K562 treated with DMSO at 1 percent for 4 hours (cell line): ENCODE measurements around the gene PPP4C. TPM values are rescaled to one million over a fixed set of nuclear protein-coding genes. Genes with fewer than 3 reads are reported as not detected.

ENCODE experiments used
- total RNA-seq: library from RNA; unstranded; fragments of 300-600 nt; gene quantifications from 2 replicates; pipeline ENCODE4 v1.2.3, GENCODE V29; 2022; ENCODE audit not compliant: insufficient read depth

Gene PPP4C
- total RNA-seq, result 274 and 297 TPM in 2 replicates

GRCh38 chr16:30075503-30076275 is at the start of gene PPP4C:
TSS of gene PPP4C (plus strand) at chr16:30075994. CDS start at chr16:30076378, 384 bp downstream.

GRCh38 chr16:30030841-30031413 is 44.9 kb upstream of the PPP4C start, which contains the start of gene TLCD3B:
TSS of gene TLCD3B (minus strand) at chr16:30031271. CDS start at chr16:30030527, 744 bp downstream.

GRCh38 chr16:30065102-30065942 is 10.5 kb upstream of the PPP4C start, which contains the start of gene ALDOA:
TSS of gene ALDOA (plus strand) at chr16:30065760. CDS start at chr16:30066898, 1,138 bp downstream.

DNA sequence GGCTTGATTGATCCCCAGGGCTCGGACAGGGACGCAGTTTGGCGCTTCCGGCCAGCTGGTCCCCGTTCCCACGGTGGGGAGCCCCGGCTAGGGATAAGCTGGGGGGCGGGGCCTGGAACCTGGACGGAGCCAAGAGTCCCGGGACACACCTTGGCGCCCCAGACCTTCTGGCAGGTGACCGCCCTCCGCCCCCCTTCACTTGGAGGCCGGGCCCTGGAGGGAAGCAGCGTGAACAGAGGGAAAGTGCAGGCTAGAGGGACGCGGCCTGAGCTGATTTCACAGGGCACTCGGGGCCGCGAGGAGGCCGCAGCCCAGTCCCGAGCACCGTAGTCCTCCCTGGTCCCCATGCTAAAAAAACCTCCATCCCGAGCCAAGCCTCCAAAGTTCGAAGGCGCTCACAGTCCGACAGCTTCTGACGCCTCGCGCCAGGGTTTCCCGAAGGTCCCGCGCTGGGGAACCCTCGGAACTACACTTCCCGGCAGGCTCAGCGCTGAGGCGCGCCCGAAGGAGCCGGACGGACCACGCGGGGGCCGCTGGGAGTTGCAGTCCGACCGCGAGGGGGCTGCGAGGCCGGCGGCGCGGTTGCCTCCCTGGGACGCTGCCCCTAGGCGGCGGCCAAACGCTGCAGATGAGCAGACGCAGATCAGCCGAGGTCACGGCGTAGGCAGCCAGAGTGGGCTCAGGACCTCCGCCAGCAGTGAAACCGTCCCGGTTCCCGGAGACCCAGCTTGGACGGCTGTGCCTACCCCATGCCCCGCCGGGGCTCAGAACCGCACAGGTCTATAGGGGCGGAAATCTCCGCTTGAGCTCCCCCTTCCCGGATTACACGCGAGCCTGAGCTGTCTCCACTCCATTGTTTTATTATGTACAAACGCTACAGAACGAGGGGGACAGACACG is 15.9 kb downstream of the PPP4C start, which contains the start of gene TBX6:
TBX6 (minus strand) TSS at position 451 of the 899 bp plus-strand sequence. CDS start 731 bp downstream, outside the sequence.

GRCh38 chr16:30096105-30096861 is 20.5 kb downstream of the PPP4C start, which contains the start of gene YPEL3:
TSS of gene YPEL3 (minus strand) at chr16:30096213. CDS start at chr16:30095482, 731 bp downstream.

DNA sequence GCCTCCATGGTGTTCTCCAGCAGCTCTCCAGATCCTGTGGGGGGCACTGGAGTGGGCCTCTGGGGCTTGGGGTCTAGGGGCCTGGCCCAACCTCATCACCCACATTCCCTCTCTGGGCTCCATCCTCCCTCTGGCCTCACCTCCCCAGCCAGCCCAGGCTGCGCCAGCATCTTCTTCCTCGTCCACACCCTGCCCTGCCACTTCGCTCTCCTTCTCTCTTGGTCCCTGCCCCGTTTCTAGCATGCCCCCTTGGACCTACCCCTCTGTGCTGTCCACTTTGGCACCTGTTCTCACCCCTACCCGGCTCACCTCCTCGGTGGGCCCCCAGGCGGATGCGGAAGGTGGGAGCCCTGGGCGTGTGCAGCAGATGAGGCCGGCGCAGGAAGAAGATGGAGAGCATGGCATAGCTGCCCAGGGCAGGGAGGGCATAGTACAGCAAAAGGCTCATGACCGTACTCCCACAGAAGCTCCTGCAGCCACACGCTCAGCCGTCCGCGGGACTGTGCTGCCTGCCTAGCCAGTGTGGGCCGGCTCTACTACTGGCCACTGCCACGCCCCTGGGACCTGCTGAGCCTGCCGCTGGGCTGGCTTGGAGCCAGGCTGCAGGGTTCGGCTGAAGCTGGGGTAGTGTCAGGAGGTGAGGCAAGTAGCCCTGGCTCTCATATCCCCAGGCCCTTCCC is 37.4 kb downstream of the PPP4C start, which contains the start of gene GDPD3:
GDPD3 (minus strand) TSS at position 507 of the 680 bp plus-strand sequence; CDS start at position 448, 59 bp downstream.

Other genes with a start within 250 kb of the PPP4C start
- 76.7 and 91.4 TPM in 2 replicates for gene CDIPT, start 212.8 kb upstream of the PPP4C start, total RNA-seq
- gene SEZ6L2, start 176.4 kb upstream of the PPP4C start, total RNA-seq, result 2.0 and 2.6 TPM in 2 replicates
- gene ASPHD1, start 175.5 kb upstream of the PPP4C start, total RNA-seq, result not detected in 2 replicates
- 25.5 and 29.5 TPM in 2 replicates for gene KCTD13, start 149.8 kb upstream of the PPP4C start, total RNA-seq
- gene TMEM219, start 113.9 kb upstream of the PPP4C start, total RNA-seq, result 135 and 156 TPM in 2 replicates
- 38.2 and 41.0 TPM in 2 replicates for gene TAOK2, start 102.1 kb upstream of the PPP4C start, total RNA-seq
- gene HIRIP3, start 80.4 kb upstream of the PPP4C start, total RNA-seq, result 17.1 and 21.6 TPM in 2 replicates
- 82.3 and 93.3 TPM in 2 replicates for gene INO80E, start 79.8 kb upstream of the PPP4C start, total RNA-seq
- gene DOC2A, start 65.0 kb upstream of the PPP4C start, total RNA-seq, result 0.90 and 3.2 TPM in 2 replicates
- gene C16orf92, start 52.8 kb upstream of the PPP4C start, total RNA-seq, result not detected in 2 replicates
- 1.1 and 1.9 TPM in 2 replicates for gene TLCD3B, start 44.7 kb upstream of the PPP4C start, total RNA-seq
- gene ALDOA, start 10.2 kb upstream of the PPP4C start, total RNA-seq, result 2,294 and 2,366 TPM in 2 replicates
- 0.52 TPM in 1 of 2 replicates, not detected in the other for gene TBX6, start 15.9 kb downstream of the PPP4C start, total RNA-seq
- gene YPEL3, start 20.2 kb downstream of the PPP4C start, total RNA-seq, result 79.8 and 89.6 TPM in 2 replicates
- 1.5 TPM in 2 replicates for gene GDPD3, start 37.5 kb downstream of the PPP4C start, total RNA-seq
- gene MAPK3, start 47.2 kb downstream of the PPP4C start, total RNA-seq, result 46.3 and 68.0 TPM in 2 replicates
- 51.9 and 59.7 TPM in 2 replicates for gene CORO1A, start 107.6 kb downstream of the PPP4C start, total RNA-seq
- gene BOLA2B, start 117.7 kb downstream of the PPP4C start, total RNA-seq, result 33.4 and 66.9 TPM in 2 replicates
- gene SLX1A, start 117.9 kb downstream of the PPP4C start, total RNA-seq, result 66.3 and 70.6 TPM in 2 replicates
- 3.7 and 10.9 TPM in 2 replicates for gene SULT1A3, start 123.3 kb downstream of the PPP4C start, total RNA-seq
- 2.5 and 3.8 TPM in 2 replicates for gene NPIPB13, start 172.5 kb downstream of the PPP4C start, total RNA-seq